ENCODE results near the gene RAB4A. TPM values are rescaled to one million over a fixed set of nuclear protein-coding genes. Genes with fewer than 3 reads are reported as not detected.

Gene RAB4A
- total and polyA plus RNA-seq, 10 of the 15 experiments (the other 5 are each of a cell fraction or from before 2014, with no cell fraction given): 4.0 to 35.8 (median 17.7) TPM

- TF ChIP-seq SREBF2 (IDR thresholded peaks at IDR 0.05; ENCODE audit: low read length): no peak
- TF ChIP-seq FOXM1 (IDR thresholded peaks at IDR 0.05; ENCODE audit: low read depth, low read length): no peak
- no peak for TF ChIP-seq MEF2A (IDR thresholded peaks at IDR 0.05; ENCODE audit: insufficient read depth, low read depth, low read length)
- TF ChIP-seq ATF3 (IDR thresholded peaks at IDR 0.05; ENCODE audit: borderline replicate concordance, extremely low read depth, low read depth, low read length): no peak
- no peak for TF ChIP-seq TCF12 (IDR thresholded peaks at IDR 0.05; ENCODE audit: low read depth, low read length)
- no peak for TF ChIP-seq BCL3 (IDR thresholded peaks at IDR 0.05; ENCODE audit: borderline replicate concordance, insufficient read depth, low read depth, low read length, poor library complexity, severe bottlenecking)
These were observed 38.2 kb downstream of the RAB4A start (continued) for GRCh38 chr1:229309074-229309473.

- CTCF ChIA-PET: interaction anchor here (0.7 kb wide), 1 partner anchor 173 kb away, joined by 3 read pairs; no protein-coding TSS in a partner anchor
- TF ChIP-seq TARDBP (IDR thresholded peaks at IDR 0.05; ENCODE audit: borderline replicate concordance) (no peak), SKIL (IDR thresholded peaks at IDR 0.05; ENCODE audit: low read depth, poor library complexity, severe bottlenecking) (no peak), CHD1 (IDR thresholded peaks at IDR 0.05; ENCODE audit: low read depth, low read length) (no peak), CREB1 (IDR thresholded peaks at IDR 0.05; ENCODE audit: low read depth) (no peak), PBX3 (IDR thresholded peaks at IDR 0.05; ENCODE audit: insufficient replicate concordance, low read depth, low read length) (no peak), PRDM15 (CRISPR knock-in tag; IDR thresholded peaks at IDR 0.05) (no peak), NR2C1 (IDR thresholded peaks at IDR 0.05) (no peak), RAD21 (IDR thresholded peaks at IDR 0.05; ENCODE audit: insufficient read depth, low read depth, low read length) (no peak), PML (IDR thresholded peaks at IDR 0.05; ENCODE audit: low read length) (no peak)
These were observed 38.8 kb downstream of the RAB4A start for GRCh38 chr1:229309684-229310083.

More at GRCh38 chr1:229309684-229310083, 38.8 kb downstream of the RAB4A start:
- no peaks in the 10 kb centered on the region for H3K9me3 ChIP-seq (replicated peaks; ENCODE audit: control insufficient read depth, insufficient read depth, low read length)
- intact Hi-C loops (cut with micrococcal nuclease; ENCODE audit: unreplicated experiment) (no loop called here), in situ Hi-C loops (cut with MboI) (no loop called here)
- no peaks in the 10 kb centered on the region for H3K27me3 ChIP-seq (replicated peaks in 1 of 2; ENCODE audit: control insufficient read depth in 2 of 2, insufficient read depth in 2 of 2, low read length in 1 of 2)
- FAIRE-seq: no peak
- H3K36me3 ChIP-seq (ENCODE audit: control insufficient read depth in 2 of 2, insufficient read depth in 2 of 2, low read length in 1 of 2): peaks cover 0 to 2% of the 10 kb centered on the region in 2 experiments; a peak in 3 of 4 replicates
- H3K4me1 ChIP-seq (ENCODE audit: control insufficient read depth, insufficient read depth, low read length): no peaks in the 10 kb centered on the region
- 100% methylated on average over 2 of the region's 2 CpGs for WGBS (ENCODE audit: insufficient coverage, insufficient replicate concordance, low lambda C conversion rate, missing lambda C conversion rate)
- POLR2A ChIA-PET: no interaction called here
- H3K79me2 ChIP-seq (ENCODE audit: control insufficient read depth, insufficient read depth, low read length): no peaks in the 10 kb centered on the region
- BruUV-seq (replicated peaks): no TSS peak
- no peak overlapping the region for H3K4me3 ChIP-seq
- no peak for DNase-seq (ENCODE audit: low read depth, low spot score)
- no peak overlapping the region for H2AFZ ChIP-seq (ENCODE audit: control insufficient read depth, low read depth, low read length)
- H3K4me2 ChIP-seq (ENCODE audit: control insufficient read depth, insufficient read depth): no peak overlapping the region
- ATAC-seq: no peak
- H3K9ac ChIP-seq (ENCODE audit: control insufficient read depth, insufficient read depth, low read length): no peak overlapping the region
- RAD21 ChIA-PET (ENCODE audit: unreplicated experiment): no interaction called here
- H3K27ac ChIP-seq (ENCODE audit: control insufficient read depth, insufficient read depth): no peak overlapping the region
- no peaks in the 10 kb centered on the region for H4K20me1 ChIP-seq (ENCODE audit: control insufficient read depth, insufficient read depth)
- SMC1A ChIA-PET (ENCODE audit: uncharacterized antibody, unreplicated experiment): no interaction called here
